Measurements from ENCODE around the gene EPM2A. TPM values are rescaled to one million over a fixed set of nuclear protein-coding genes. Genes with fewer than 3 reads are reported as not detected.

The EPM2A gene
- total and polyA plus RNA-seq, 2 donors from 2014 or later: 7.8 to 9.6 TPM

GRCh38 chr6:145630598-145630997 is 104.7 kb downstream of the EPM2A start:
- DNase-seq (no peak), FAIRE-seq (no peak)
- Histone ChIP-seq H3K4me3 (ENCODE audit: low read length in 3 of 3) (no peak overlapping the region), H3K27ac (ENCODE audit: low read depth in 2 of 2, low read length in 2 of 2) (no peak overlapping the region), H3K4me1 (ENCODE audit: control insufficient read depth in 2 of 3, insufficient read depth in 2 of 3, low read depth in 1 of 3, low read length in 3 of 3) (no peaks in the 10 kb centered on the region), H3K9ac (ENCODE audit: low read length in 3 of 3) (no peak overlapping the region), H3K36me3 (ENCODE audit: control insufficient read depth in 2 of 3, insufficient read depth in 3 of 3, low read length in 3 of 3) (peaks cover 0 to 3% (median 0%) of the 10 kb centered on the region in 3 donors), H3K9me3 (ENCODE audit: control insufficient read depth in 2 of 3, insufficient read depth in 1 of 3, low read length in 3 of 3) (no peaks in the 10 kb centered on the region), H3K27me3 (ENCODE audit: control insufficient read depth, insufficient read depth, low read length) (no peaks in the 10 kb centered on the region)
- intact Hi-C loops (cut with DNase I): no loop called here
- TF ChIP-seq CTCF (IDR thresholded peaks at IDR 0.05; ENCODE audit: borderline replicate concordance, extremely low read depth, insufficient read depth): no peak

GRCh38 chr6:145629478-145629877 is 105.8 kb downstream of the EPM2A start:
- H3K4me1 ChIP-seq (ENCODE audit: control insufficient read depth in 2 of 3, insufficient read depth in 2 of 3, low read depth in 1 of 3, low read length in 3 of 3): no peaks in the 10 kb centered on the region
- DNase-seq (no peak), FAIRE-seq (no peak)
- TF ChIP-seq CTCF (IDR thresholded peaks at IDR 0.05; ENCODE audit: borderline replicate concordance, extremely low read depth, insufficient read depth): no peak
- H3K4me3 ChIP-seq (ENCODE audit: low read length in 3 of 3): no peak overlapping the region
- no peak overlapping the region for H3K9ac ChIP-seq (ENCODE audit: low read length in 3 of 3)
- H3K9me3 ChIP-seq (ENCODE audit: control insufficient read depth in 2 of 3, insufficient read depth in 1 of 3, low read length in 3 of 3): no peaks in the 10 kb centered on the region
- H3K36me3 ChIP-seq (ENCODE audit: control insufficient read depth in 2 of 3, insufficient read depth in 3 of 3, low read length in 3 of 3): peaks cover 0 to 3% (median 0%) of the 10 kb centered on the region in 3 donors
- no peak overlapping the region for H3K27ac ChIP-seq (ENCODE audit: low read depth in 2 of 2, low read length in 2 of 2)
- no peaks in the 10 kb centered on the region for H3K27me3 ChIP-seq (ENCODE audit: control insufficient read depth, insufficient read depth, low read length)
- intact Hi-C loops (cut with DNase I): no loop called here

DNA sequence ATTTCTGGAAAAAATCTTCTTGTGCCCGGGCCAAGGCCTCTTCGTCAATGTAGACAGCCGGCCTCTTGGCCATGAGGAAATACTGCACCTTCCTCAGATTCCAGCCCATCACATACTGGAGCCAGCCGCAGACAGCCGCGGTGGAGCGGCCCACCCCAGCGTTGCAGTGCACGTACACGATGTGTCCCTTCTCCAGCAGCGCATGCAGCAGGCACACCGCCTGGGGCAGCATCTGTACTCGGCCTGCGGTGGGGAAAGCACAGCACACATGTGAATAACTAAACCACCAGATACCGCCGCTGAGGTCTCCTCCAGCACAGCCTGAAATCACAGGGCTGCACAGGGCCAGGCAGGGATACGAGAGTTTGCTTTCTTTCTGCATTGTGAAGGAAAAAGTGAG is 107.9 kb downstream of the EPM2A start:
- H3K9me3 ChIP-seq (ENCODE audit: control insufficient read depth in 2 of 3, insufficient read depth in 1 of 3, low read length in 3 of 3): no peaks in the 10 kb centered on the region
- FAIRE-seq (no peak), DNase-seq (peak in 1 of 5 donors; percentile 68)
- H3K4me1 ChIP-seq (ENCODE audit: control insufficient read depth in 2 of 3, insufficient read depth in 2 of 3, low read depth in 1 of 3, low read length in 3 of 3): no peaks in the 10 kb centered on the region
- no peak for TF ChIP-seq CTCF (IDR thresholded peaks at IDR 0.05; ENCODE audit: borderline replicate concordance, extremely low read depth, insufficient read depth)
- no peaks in the 10 kb centered on the region for H3K27me3 ChIP-seq (ENCODE audit: control insufficient read depth, insufficient read depth, low read length)
- H3K27ac ChIP-seq (ENCODE audit: low read depth in 2 of 2, low read length in 2 of 2): no peak overlapping the region
- peaks cover 0 to 3% (median 0%) of the 10 kb centered on the region in 3 donors for H3K36me3 ChIP-seq (ENCODE audit: control insufficient read depth in 2 of 3, insufficient read depth in 3 of 3, low read length in 3 of 3)
- intact Hi-C loops (cut with DNase I): no loop called here
- H3K9ac ChIP-seq (ENCODE audit: low read length in 3 of 3): no peak overlapping the region
- H3K4me3 ChIP-seq (ENCODE audit: low read length in 3 of 3): no peak overlapping the region

DNA sequence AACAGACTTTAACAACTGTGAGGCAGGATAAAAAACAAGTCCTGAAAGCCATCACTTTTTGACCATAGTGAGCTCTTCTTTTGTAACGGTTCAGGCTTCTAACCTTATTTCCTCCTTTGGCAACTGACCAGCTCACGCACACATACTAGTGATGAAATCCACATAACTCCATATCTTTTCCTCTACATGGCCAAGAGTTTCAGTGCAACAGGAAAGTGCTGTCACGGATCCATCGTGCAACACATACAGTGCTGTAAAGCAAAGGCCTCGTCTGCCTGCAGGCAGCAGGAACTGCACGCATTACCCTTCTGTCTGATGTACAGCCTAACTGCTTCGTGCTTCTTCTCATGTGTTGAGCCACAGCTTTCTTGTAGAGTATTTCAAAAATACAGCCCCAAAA is 108.5 kb downstream of the EPM2A start:
- no peaks in the 10 kb centered on the region for H3K9me3 ChIP-seq (ENCODE audit: control insufficient read depth in 2 of 3, insufficient read depth in 1 of 3, low read length in 3 of 3)
- FAIRE-seq: no peak
- no peak overlapping the region for H3K27ac ChIP-seq (ENCODE audit: low read depth in 2 of 2, low read length in 2 of 2)
- TF ChIP-seq CTCF (IDR thresholded peaks at IDR 0.05; ENCODE audit: borderline replicate concordance, extremely low read depth, insufficient read depth): no peak
- H3K4me3 ChIP-seq (ENCODE audit: low read length in 3 of 3): no peak overlapping the region
- no peaks in the 10 kb centered on the region for H3K4me1 ChIP-seq (ENCODE audit: control insufficient read depth in 2 of 3, insufficient read depth in 2 of 3, low read depth in 1 of 3, low read length in 3 of 3)
- intact Hi-C loops (cut with DNase I): no loop called here
- DNase-seq: no peak
- peaks cover 0 to 3% (median 0%) of the 10 kb centered on the region in 3 donors for H3K36me3 ChIP-seq (ENCODE audit: control insufficient read depth in 2 of 3, insufficient read depth in 3 of 3, low read length in 3 of 3)
- H3K27me3 ChIP-seq (ENCODE audit: control insufficient read depth, insufficient read depth, low read length): no peaks in the 10 kb centered on the region
- no peak overlapping the region for H3K9ac ChIP-seq (ENCODE audit: low read length in 3 of 3)

All from kidney (tissue), 14 donors.